Stimulated activated CD8-positive, alpha-beta memory T cell treated with anti-CD3 and anti-CD28 coated beads, Interleukin-12 subunit alpha, Interleukin-12 subunit beta, amount 100 ng/mL, for 24 hours (primary cell): ENCODE results near the gene PLEKHN1.
"Not testable (repeated sequence)": the region's sequence is repeated elsewhere in the genome, so short reads cannot be mapped to it uniquely, and the experiment has no call there.

ENCODE experiments used
- DNase-seq: peaks from one replicate; pipeline ENCODE4 v3.0.0-alpha.2; 2020; ENCODE audit errors: extremely low read depth

The PLEKHN1 gene

GRCh38 chr1:1006305-1007159 is 40.2 kb downstream of the PLEKHN1 start:
- no peak for DNase-seq

GRCh38 chr1:1010131-1010530 is 43.8 kb downstream of the PLEKHN1 start:
- not testable (repeated sequence) for DNase-seq

- no peak for DNase-seq
Observed at GRCh38 chr1:1011396-1011949, 45.2 kb downstream of the PLEKHN1 start.

- DNase-seq: not testable (repeated sequence)
Observed at GRCh38 chr1:1012736-1013104, 46.4 kb downstream of the PLEKHN1 start.

- DNase-seq: peak; percentile 72
Observed at GRCh38 chr1:1013105-1013921, 47.0 kb downstream of the PLEKHN1 start, which contains the start of gene ISG15. Gene ISG15 (plus strand): TSS chr1:1013497. CDS start chr1:1013574, 77 bp downstream.

- no peak for DNase-seq
Observed at GRCh38 chr1:1013922-1014648, 47.8 kb downstream of the PLEKHN1 start.

- no peak for DNase-seq
Observed at GRCh38 chr1:1014799-1015681, 48.8 kb downstream of the PLEKHN1 start.

- not testable (repeated sequence) for DNase-seq
Observed at GRCh38 chr1:1017397-1018320, 51.4 kb downstream of the PLEKHN1 start.

- DNase-seq: not testable (repeated sequence)
Observed at GRCh38 chr1:1018321-1018685, 52.0 kb downstream of the PLEKHN1 start.

GRCh38 chr1:1019122-1019999 is 53.1 kb downstream of the PLEKHN1 start:
- DNase-seq: peak; percentile 51

GRCh38 chr1:1020000-1020404 is 53.7 kb downstream of the PLEKHN1 start, which contains the start of gene AGRN:
Gene AGRN (plus strand): TSS chr1:1020120. CDS start chr1:1020173, 53 bp downstream.
- no peak for DNase-seq

GRCh38 chr1:1020415-1021009 is 54.2 kb downstream of the PLEKHN1 start:
- no peak for DNase-seq

GRCh38 chr1:1021010-1021919 is 55.0 kb downstream of the PLEKHN1 start:
- no peak for DNase-seq

GRCh38 chr1:1021920-1022259 is 55.6 kb downstream of the PLEKHN1 start:
- DNase-seq: no peak

GRCh38 chr1:1022302-1023009 is 56.2 kb downstream of the PLEKHN1 start:
- no peak for DNase-seq

GRCh38 chr1:1023700-1024099 is 57.4 kb downstream of the PLEKHN1 start:
- DNase-seq: no peak
